GM21737 (cell line): ENCODE measurements around the gene SYT17.
"Not testable (repeated sequence)": the region's sequence is repeated elsewhere in the genome, so short reads cannot be mapped to it uniquely, and the experiment has no call there.

Source experiments
- ATAC-seq: cut with Tn5 transposase; IDR thresholded peaks from one replicate; pipeline ENCODE4 v1.9.1; 2021; ENCODE audit warnings: mild to moderate bottlenecking, moderate library complexity; ENCODE audit not compliant: unreplicated experiment

The SYT17 gene

DNA sequence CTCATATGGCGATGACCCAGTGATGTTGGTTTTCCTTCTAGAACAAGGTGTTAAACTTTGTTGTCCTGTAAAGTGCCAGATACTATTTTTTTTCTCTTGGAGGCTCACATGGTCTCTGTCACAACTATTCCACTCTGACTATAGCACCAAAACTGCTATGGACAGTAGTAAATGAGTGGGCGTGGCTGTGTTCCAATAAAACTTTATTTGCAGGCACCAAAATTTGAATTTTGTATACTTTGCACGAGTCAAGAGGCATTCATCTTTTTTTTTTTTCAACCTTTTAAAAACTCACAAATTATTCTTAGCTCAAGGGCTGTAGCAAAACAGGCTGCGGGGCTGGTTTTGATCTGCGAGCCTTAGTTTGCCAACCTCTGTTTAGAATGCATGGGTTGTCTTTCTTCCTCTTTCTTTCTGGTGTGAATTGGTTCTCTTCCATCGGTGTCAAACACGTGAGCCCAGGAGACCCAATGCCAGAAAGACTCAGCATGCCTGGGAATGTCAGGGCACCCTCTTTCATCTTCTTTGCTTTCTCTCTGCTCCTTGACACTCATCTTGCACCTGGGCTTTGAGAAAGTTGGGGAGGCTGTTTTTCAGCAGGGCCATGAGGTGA lies 2.1 kb downstream of the SYT17 start:
- no peak for ATAC-seq

DNA sequence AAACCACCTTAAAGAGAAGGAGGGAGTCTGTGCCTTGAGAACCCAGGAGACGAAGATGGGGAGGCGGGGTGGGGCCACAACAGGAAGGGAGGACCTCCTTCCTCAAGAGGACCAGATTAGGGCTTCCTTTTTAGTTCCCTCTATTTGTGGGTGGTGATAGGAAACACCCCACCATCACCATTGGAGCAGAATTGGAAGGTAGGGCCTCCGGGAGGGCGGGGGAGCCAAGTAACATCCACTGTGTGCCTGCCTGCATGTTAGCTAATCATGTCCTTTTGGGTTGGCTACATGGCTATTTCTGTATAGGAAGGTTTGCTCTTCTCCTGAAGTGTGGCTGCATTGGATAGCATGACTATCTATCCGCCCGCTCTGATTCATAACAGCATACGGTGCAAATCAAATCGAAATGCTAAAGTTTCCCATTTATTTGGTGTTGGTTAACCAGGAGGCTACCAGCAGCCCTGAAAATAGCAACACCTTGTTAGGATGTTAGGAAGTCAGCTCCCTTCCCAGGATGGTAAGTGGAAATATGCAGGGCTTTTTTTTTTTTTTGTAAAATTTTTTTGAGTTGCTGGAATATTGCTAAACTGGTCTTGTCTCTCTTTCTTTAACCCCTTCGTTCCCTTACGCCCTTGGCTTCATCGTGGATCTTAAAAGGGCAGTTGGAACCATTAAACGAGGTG lies 4.2 kb downstream of the SYT17 start:
- no peak for ATAC-seq

DNA sequence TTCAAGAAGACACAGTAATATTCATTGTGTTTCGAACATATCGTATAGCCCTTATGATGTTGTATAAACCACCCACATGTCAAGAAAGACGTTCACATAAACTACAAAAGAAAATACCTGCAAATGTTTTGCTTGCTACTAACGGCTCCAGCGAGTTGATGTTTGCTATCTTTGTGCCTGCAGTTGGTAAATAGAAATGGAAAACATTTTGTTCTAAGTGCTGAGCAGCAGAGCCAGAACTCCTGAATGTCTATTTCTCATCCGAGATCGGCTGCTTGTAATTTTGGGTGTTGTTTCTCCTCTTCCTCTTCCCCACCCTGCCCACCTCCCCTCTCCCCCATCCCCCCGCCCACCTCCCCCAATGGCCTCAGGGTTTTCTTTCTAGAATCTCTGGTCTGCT lies 5.0 kb downstream of the SYT17 start:
- no peak for ATAC-seq

- no peak for ATAC-seq
Measured at GRCh38 chr16:19173649-19174383, 5.8 kb downstream of the SYT17 start.

DNA sequence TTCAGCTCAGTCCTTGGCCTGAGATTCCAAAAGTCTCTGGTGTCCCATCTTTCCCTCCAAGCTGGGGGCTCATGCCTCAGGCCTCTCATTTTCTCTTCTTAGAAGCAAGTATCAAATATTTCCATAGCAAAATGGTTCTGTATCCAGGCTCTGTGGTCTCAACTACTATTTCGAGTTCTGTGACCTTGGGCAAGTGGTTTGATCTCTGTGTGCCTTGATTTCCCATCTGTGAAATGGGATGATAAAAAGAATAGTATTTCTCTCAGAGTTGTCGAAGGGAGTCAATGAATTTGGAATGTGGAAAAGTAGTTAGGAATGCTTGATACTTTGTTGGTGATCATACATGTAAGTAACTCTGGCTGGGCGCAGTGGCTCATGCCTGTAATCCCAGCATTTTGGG lies 6.4 kb downstream of the SYT17 start:
- ATAC-seq, result no peak

- no peak for ATAC-seq
Measured at GRCh38 chr16:19175492-19176262, 7.6 kb downstream of the SYT17 start.

DNA sequence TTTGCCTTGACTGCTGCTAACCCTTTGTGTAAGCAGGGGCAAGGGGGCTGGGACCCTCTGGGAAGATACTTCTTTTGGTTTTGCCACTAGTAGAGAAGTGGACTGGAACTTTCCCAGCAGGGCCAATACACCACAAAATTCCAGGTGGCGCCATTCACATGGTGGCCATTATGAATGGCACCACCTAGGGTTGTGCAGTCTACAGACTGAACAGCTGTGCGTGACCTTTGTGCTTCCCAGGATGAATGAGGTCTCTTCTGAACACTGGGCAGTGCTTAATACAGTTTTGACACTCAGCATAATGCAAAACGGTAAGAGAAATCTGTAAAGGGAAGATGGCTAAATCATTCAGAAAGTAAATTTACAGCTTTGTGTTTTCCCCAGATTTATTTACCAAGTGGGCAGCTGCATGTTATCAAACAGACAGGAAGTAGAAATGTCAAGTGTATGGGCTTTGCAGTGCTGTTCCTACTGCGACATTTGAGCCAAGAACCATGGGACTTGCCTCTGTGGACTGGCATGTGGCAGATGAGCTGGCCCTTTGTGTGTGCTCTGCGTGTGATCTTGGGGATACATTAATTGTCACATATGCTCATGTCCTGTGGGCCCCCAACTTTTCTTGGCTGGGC lies 9.2 kb downstream of the SYT17 start:
- no peak for ATAC-seq

DNA sequence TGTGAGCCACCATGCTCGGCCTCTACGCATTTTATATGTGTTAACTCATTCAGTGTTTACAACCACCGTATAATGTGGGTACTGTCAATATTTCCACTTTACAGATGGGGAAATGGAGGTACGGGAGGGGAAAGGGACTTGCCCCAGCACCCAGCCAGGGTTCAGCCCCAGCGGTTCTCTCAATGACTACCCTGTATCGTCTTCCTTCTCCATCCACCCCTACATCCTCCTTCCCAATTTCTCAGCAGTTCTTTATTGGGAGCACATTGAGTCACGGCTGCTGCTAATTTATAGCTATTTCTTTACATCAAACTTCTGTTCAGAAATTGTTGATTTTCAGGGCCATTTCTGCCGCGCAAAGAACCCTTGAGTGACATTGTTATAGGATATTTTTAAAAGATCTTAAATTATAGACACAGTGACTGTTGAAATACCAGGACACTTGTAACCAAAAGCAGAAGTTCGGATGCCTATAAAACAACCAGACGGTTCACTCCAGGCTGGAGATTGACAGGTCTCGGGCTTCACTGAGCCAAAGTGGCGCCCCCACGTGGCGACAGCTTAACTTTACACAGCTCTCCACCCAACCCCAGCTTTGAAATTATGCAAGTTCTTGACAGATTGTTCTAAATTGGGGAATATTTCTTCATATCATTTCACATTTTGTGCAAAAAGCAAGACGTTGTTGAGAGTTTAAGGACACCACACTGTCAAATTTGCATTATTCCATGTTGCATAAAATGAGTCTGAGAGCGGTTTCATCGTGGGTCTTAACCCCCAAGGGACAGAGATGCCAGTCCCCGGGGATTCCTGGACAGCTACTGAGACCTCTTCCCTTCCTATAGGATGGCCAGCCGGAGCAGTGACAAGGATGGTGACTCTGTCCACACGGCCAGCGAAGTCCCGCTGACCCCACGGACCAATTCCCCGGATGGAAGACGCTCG lies 11.8 kb downstream of the SYT17 start:
- no peak for ATAC-seq

GRCh38 chr16:19180741-19181140 lies 12.7 kb downstream of the SYT17 start:
- no peak for ATAC-seq

- no peak for ATAC-seq
Measured at GRCh38 chr16:19182481-19182880, 14.4 kb downstream of the SYT17 start.

- no peak for ATAC-seq
Measured at GRCh38 chr16:19183187-19183586, 15.1 kb downstream of the SYT17 start.

DNA sequence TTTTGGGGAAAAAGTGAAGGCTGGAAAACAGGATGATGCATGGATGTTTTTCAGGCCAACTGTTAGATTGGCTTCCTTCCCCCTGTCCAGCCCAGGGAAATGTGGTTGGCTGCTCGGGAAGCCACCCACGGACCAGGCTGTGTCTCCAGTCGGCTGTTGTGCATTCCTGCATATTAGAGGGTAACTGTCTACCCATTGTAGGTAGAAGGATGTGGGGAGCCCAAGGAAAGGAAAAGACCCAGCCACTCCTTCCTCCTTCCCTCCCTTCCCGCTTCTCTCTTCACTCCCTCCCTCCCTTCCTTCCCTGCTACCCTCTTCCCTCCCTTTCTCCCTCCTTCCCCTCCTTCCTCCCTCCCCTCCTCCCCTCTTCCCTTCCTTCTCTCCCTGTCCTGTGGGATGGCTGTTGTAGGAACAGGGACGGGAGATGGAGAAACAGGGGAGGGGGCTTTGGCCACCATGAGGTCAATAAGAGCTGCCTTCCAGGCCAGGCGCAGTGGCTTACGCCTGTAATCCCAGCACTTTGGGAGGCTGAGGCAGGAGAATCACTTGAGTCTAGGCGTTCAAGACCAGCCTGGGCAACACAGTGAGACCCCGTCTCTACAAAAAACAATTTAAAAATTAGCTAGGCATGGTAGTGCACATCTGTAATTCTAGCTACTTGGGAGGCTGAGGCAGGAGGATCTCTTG lies 16.9 kb downstream of the SYT17 start:
- ATAC-seq, result no peak

DNA sequence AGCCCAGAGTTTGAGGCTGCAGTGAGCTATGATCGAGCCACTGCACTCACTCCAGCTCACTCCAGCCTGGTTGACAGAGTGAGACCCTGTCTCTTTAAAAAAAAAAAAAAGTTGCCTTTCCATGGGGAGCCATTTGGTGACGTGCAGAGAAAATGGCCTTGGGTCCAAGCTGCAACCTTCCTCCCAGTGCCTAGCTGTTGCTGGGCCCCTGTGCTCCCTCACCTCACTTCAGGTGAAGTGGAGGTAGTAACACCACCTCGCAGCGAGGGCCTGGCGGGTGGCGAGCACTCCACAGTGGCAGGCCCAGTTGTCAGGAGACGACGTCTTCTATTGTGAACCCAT lies 17.4 kb downstream of the SYT17 start:
- no peak for ATAC-seq

GRCh38 chr16:19186408-19186807 lies 18.4 kb downstream of the SYT17 start:
- no peak for ATAC-seq

GRCh38 chr16:19187961-19188360 lies 19.9 kb downstream of the SYT17 start:
- ATAC-seq, result not testable (repeated sequence)

- ATAC-seq, result no peak
Measured at GRCh38 chr16:19188406-19188805, 20.4 kb downstream of the SYT17 start.

DNA sequence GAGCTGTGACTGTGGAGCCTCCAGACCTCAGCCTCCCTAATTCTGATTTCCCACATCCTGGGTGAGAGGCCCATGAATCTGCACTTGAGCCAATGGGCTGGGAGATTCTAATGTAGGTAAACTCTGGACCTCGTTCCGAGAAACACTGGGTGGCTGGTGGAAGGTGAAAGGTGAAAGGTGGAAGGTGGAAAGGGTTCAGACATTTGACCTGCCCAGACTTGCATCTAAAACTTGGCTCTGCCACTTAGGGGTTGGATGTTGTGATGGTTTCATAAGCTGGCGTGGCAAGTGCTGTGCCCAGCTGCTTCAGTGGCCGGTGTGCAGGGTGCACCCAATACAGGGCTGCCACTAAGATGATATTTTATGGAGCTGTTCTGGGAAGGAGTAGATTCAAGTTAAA lies 24.8 kb downstream of the SYT17 start:
- ATAC-seq, result no peak

DNA sequence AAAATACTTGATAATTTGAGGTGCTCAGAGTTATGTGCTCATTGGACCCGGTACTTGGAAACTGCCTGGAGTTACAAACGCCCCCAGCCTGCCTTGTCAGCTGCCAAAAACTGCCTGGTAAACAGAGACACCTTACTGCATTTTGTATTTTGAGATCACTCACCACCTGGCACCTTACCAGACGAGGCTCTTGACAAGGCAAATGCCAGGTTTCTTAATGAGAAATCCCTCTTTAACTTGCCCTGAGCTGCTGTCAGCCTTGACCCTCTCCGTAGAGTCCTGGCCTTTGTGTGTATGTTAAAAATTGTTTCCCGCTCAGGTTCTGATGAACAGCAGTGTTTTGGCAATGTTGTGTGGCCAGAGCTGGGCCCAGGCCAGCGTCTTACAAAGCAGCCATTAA lies 28.8 kb downstream of the SYT17 start:
- no peak for ATAC-seq

DNA sequence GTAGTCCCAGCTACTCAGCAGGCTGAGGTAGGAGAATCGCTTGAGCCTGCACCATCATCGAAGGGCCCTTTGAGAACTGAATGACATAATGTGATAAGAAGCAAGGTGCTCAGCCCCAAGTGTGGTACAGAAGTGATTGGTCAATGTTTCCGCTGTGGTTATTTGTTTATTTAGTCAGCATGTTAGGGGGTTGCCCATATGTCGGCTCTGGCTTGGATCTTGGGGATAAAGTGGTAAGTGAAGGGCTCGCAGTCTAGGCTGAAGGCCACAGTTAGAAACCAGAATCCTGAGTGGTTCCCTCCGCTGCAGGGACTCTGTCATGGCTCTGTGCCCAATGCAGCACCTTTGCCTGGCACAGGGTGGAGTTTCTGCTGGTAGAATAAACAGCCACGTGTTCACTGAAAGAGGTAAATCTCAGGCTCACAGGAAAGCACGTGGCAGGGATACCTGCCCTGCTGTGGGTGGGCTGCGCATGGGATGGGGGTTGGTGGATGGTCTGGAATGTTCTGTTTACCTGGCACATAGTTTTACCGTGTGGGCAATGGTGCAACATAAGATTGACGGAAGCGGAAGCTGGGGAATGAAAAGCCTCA lies 35.4 kb downstream of the SYT17 start:
- no peak for ATAC-seq
